HG02610 (cell line): Measurements from ENCODE around the gene CEACAM1.
A peak's percentile ranks its signal among the peaks of the same experiment; 100 is the strongest.
"Not testable (repeated sequence)": the region's sequence is repeated elsewhere in the genome, so short reads cannot be mapped to it uniquely, and the experiment has no call there.

Experiments used
- ATAC-seq: cut with Tn5 transposase; IDR thresholded peaks from one replicate; pipeline ENCODE4 v1.9.1; 2021; ENCODE audit warnings: mild to moderate bottlenecking, moderate library complexity; ENCODE audit not compliant: unreplicated experiment

Gene CEACAM1

GRCh38 chr19:42549067-42549466, 20.8 kb upstream of the CEACAM1 start:
- not testable (repeated sequence) for ATAC-seq

- ATAC-seq = no peak
These were observed 20.3 kb upstream of the CEACAM1 start for GRCh38 chr19:42548552-42548951.

- no peak for ATAC-seq
These were observed 19.6 kb upstream of the CEACAM1 start for GRCh38 chr19:42547929-42548328.

DNA sequence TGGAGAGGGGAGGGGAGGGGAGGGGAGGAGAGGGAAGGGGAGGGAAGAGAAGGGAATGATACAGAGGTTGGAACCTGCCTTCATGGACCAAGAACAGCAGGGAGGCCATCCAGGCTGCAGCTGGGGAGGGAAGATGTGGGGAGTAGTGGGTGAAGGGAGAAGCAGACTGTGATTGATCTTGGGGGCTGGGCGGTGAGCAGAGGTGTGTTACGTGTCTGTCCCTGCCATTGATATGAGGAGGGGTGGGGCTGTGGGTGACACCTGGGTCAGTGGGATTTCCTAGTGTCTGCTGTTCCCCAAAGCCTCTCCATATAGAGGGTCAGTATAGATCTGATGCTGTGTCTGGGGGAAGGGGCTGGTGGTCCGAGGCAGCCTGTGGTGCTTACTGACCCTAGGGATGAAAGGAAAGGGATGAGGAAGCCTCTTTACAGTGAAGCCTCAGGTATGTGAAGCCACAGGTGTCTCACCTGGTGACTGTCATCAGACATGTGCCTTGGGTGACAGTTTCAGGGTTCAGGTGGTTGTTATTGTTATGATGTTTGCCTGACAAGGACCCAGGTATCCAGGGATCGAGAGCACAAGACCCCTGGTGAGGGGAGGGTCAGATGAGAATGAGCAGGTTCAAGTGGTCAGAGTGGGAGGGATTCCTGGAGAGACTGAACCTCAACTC, 18.7 kb upstream of the CEACAM1 start:
- ATAC-seq = no peak

- ATAC-seq = no peak
These were observed 15.9 kb upstream of the CEACAM1 start for GRCh38 chr19:42544146-42544545.

DNA sequence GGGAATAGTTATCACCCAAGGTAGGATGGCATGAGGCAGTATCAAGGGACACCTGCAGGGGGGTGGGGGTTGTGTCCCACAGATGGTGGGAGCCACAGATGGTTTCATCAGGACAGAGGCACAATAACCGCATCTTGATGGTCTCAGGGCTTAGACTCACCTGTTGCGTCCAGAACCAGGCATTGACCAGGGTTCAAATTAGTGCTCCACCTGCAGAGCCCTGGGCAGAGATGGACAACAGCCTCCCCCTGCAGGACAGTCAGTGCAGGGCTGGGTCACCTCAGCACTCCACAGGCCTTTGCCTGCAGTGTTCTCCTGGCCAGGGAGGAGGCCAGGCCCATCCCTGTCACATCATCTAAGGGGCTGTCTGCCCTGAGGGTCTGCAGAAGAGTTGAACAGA, 14.5 kb upstream of the CEACAM1 start:
- ATAC-seq = no peak

DNA sequence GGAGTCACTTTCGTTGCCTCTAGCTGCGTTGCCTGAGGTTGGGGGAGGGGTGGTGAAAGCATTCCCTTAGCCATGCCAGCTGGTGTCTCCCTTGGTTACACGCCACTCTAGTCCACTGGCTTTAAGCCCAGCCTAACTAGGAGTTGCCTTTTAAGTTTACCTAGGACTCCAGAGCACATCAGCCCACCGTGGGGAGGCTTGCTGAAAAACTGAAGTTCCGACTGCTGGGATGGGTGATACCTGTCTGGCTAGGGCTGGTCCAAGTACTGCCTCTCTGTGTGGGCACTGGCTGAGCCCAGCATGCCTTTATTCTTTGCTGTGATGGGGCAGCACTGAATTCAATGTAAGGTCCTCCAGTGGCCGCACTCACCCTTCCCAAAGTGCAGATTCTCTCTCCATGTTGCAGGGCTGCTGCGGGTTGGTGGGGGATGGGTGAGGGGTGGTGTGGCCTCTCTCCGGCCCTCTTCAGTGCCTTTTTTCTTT, 11.8 kb upstream of the CEACAM1 start:
- no peak for ATAC-seq

- no peak for ATAC-seq
These were observed 10.8 kb upstream of the CEACAM1 start for GRCh38 chr19:42538841-42539709.

DNA sequence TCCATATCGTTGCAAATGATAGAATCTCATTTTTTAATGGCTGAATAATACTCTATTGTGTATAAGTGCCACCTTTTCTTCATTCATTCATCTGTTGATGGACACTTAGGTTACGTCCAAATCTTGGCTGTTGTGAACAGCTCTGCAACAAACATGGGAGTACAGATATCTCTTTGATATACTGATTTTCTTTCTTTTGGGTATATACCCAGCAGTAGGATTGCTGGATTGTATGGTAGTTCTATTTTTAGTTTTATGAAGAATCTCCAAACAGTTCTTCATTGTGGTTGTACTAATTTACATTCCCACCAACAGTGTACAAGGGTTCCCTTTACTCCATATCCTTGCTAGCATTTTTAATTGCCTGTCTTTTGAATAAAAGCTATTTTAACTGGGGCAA, 7.0 kb upstream of the CEACAM1 start:
- not testable (repeated sequence) for ATAC-seq

- ATAC-seq = no peak
These were observed 6.1 kb upstream of the CEACAM1 start for GRCh38 chr19:42534391-42534790.

DNA sequence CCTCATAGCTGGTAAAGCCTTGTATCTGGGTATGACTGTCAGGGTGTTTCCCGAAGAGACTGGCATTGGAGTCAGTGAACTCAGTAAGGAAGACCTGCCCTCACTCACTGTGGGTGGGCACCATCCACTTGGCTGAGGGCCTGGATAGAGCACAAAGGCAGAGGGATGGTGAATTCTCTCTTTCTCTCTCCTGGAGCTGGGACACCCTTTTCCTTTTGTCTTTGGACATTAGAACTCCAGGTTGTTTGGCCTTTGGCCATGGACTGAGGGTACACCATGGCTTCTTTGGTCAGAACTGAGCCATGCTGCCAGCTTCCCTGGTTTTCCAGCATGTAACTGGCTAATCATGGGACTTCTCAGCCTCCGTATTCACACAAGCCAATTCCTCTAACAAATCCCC, 4.6 kb upstream of the CEACAM1 start:
- ATAC-seq = no peak

GRCh38 chr19:42531313-42531712, 3.0 kb upstream of the CEACAM1 start:
- no peak for ATAC-seq

DNA sequence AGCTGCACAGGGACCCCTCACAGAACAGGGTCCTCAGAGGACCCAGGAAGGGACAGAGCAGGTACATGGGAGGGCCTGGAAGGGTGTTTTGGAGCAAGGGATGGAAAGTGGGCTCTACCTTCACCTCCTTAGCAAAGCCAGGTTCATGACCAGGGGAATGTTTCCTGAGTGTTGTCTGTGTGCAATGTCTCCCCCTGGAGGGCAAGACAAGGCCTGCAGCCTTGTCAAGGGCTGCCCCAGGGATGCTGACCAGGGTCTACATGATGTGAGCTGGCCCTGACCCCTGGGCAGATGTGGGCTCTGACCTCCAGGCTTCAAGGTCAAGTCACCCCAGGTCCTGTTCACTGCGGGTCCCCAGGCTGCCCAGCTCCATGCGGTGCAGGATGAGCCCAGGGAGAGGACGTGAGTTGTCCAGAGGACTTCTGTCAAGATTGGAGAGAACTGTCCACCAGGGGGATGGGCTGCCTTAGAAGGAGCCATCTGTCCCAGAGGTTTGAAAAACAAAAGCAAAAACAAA, 1.0 kb upstream of the CEACAM1 start:
- peak; percentile 61 for ATAC-seq

DNA sequence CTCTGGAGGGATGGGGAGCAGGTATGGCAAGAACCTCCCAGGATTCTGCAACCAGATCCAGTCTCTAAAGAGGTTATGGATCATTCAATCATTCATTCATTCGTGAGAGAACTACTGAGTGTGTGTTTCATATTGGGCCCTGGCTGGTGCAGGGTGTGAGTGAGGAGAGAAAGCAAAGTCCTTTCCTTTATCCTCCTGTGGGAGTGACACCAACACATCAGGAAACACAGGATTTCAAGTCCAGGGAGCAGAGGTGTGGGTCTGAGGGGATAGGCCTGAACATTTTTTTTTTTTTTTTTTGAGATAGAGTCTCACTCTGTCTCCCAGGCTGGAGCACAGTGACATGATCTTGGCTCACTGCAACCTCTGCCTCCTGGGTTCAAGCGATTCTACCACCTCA, 3.3 kb downstream of the CEACAM1 start:
- no peak for ATAC-seq

DNA sequence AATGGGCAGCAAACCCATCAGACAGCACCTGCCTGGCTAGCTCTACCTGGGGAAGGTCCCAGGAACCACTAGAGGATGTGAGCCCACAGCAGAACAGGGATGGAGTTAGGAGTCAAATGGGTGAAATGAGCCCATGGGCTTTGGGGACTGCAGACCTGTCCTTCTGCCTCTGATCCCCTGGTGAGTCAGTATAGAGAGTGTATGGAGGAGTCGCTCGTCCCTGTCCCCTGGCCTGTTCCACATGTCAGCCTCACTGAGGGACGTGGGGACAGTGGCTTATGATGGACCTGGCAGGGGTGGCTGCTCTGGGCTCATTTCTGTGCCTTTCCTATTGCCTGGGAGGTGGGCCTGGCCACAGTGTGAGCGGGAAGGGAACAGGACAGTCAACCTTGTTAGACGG, 4.0 kb downstream of the CEACAM1 start:
- ATAC-seq = no peak

DNA sequence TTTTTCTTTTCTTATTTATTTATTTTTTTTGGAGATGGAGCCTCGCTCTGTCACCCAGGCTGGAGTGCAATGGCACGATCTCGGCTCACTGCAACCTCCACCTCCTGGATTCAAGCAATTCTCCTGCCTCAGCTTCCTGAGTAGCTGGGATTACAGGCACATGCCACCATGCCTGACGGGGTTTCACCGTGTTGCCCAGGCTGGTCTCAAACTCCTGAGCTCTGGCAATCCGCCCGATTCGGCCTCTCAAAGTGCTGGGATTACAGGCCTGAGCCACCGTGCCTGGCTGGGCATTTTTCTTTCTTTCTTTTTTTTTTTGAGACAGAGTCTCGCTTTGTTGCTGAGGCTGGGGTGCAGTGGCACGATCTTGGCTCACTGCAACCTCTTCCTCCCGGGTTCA, 6.0 kb downstream of the CEACAM1 start:
- ATAC-seq = not testable (repeated sequence)

DNA sequence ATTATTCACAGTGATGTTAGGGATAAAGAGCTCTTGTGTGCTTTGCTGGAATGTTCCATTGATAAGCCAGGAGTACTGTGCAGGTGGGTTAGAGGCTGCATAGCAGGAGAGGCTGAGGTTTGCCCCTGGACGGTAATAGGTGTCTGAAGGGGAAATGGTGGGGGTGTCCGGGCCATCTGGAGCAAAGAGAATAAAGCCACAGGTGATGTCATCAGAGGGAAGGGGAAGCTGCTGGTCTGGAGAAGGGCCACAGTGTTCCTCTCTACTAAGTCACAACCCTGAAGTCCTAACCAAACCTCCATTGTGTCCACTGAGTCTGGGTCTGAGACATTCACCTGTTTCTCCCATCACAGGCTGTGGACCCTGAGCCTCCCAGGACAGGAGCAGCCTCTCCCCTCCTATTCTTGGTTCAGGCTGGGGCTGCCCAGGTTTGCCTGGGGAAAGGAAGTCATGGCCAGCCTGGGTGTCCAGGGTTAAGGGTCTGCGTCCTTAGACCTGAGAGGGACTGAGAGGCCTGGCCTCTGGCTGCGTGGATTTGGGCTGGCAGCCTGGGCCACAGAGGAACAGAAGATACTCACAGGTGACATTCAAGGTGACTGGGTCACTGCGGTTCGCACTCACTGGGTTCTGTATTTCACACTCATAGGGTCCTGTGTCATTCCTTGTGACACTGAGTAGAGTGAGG, 6.8 kb downstream of the CEACAM1 start:
- ATAC-seq = no peak

- no peak for ATAC-seq
These were observed 9.2 kb downstream of the CEACAM1 start for GRCh38 chr19:42519108-42519507.

DNA sequence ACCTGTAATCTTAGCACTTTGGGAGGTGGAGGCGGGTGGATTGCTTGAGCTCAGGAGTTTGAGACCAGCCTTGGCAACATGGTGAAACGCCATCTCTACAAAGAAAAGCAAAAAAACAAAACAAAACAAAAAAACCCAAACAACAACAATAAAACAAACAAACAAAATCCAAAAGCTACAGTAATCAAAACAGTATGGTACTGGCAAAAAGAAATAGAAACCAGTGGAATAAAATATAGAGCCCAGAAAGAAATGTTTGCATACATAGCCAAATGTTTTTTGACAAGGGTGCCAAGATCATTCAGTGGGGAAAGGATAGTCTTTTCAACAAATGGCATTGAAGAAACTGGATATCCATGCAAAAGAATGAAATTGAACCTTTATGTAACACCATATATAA, 11.5 kb downstream of the CEACAM1 start:
- no peak for ATAC-seq

DNA sequence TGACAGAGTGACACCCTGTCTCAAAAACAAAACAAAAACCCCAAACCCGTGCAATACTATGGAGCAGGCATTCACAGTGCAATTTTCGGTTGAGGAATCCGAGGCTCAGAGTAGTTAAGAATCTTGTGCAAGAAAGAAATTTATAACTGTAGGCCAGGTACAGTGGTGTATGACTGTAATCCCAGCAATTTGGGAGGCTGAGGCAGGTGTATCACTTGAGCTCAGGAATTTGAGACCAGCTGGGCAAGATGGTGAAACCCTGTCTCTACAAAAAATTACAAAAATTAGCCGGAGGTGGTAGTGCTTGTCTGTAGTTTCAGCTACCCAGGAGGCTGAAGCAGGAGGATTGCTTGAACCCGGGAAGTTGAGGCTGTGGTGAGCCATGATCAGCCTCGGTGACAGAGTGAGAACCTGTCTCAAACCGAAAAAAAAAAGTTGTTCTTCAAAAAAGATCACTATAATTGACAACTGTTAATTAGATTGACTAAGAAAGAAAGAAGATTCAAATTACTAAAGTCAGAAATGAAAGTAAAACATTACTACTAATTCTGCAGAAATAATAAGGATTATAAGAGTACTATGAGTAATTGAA, 12.9 kb downstream of the CEACAM1 start:
- no peak for ATAC-seq

- no peak for ATAC-seq
These were observed 13.8 kb downstream of the CEACAM1 start for GRCh38 chr19:42514449-42514848.
